ENCODE measurements around the gene SYNE1.
A peak's percentile ranks its signal among the peaks of the same experiment; 100 is the strongest.

Gene SYNE1

GRCh38 chr6:152310371-152310954, 326.7 kb downstream of the SYNE1 start:
- no peak for DNase-seq

- DNase-seq, result no peak
Measured at GRCh38 chr6:152309648-152310047, 327.5 kb downstream of the SYNE1 start.

GRCh38 chr6:152309006-152309405, 328.2 kb downstream of the SYNE1 start:
- DNase-seq, result no peak

- no peak for DNase-seq
Measured at GRCh38 chr6:152308306-152308705, 328.9 kb downstream of the SYNE1 start.

- no peak for DNase-seq
Measured at GRCh38 chr6:152305672-152306071, 331.5 kb downstream of the SYNE1 start.

- peak; percentile 94 for DNase-seq
Measured at GRCh38 chr6:152301765-152302568, 335.2 kb downstream of the SYNE1 start.

GRCh38 chr6:152301021-152301764, 336.0 kb downstream of the SYNE1 start:
- peak; percentile 88 for DNase-seq

GRCh38 chr6:152300517-152300916, 336.6 kb downstream of the SYNE1 start:
- no peak for DNase-seq

- peak; percentile 85 for DNase-seq
Measured at GRCh38 chr6:152298848-152299735, 338.1 kb downstream of the SYNE1 start.

GRCh38 chr6:152298055-152298647, 339.0 kb downstream of the SYNE1 start:
- no peak for DNase-seq

- no peak for DNase-seq
Measured at GRCh38 chr6:152296648-152297376, 340.4 kb downstream of the SYNE1 start.

GRCh38 chr6:152295920-152296319, 341.2 kb downstream of the SYNE1 start:
- DNase-seq, result no peak

- DNase-seq, result no peak
Measured at GRCh38 chr6:152295346-152295745, 341.8 kb downstream of the SYNE1 start.

- DNase-seq, result no peak
Measured at GRCh38 chr6:152293404-152293803, 343.8 kb downstream of the SYNE1 start.

- DNase-seq, result no peak
Measured at GRCh38 chr6:152292555-152292954, 344.6 kb downstream of the SYNE1 start.

GRCh38 chr6:152290693-152291092, 346.5 kb downstream of the SYNE1 start:
- no peak for DNase-seq

GRCh38 chr6:152277826-152278329, 359.3 kb downstream of the SYNE1 start:
- no peak for DNase-seq

- no peak for DNase-seq
Measured at GRCh38 chr6:152273638-152274037, 363.5 kb downstream of the SYNE1 start.

GRCh38 chr6:152273002-152273401, 364.2 kb downstream of the SYNE1 start:
- no peak for DNase-seq

- no peak for DNase-seq
Measured at GRCh38 chr6:152272486-152272885, 364.7 kb downstream of the SYNE1 start.

GRCh38 chr6:152271776-152272464, 365.2 kb downstream of the SYNE1 start:
- DNase-seq, result no peak

Data from inflammatory macrophage treated with lipopolysaccharide for 4 hours (primary cell).